ENCODE results near the gene DENND1A. TPM values are rescaled to one million over a fixed set of nuclear protein-coding genes. Genes with fewer than 3 reads are reported as not detected.

Gene DENND1A
- total and polyA plus RNA-seq, 7 donors, result 12.8 to 33.2 (median 19.2) TPM

GRCh38 chr9:123445981-123446610 is 483.8 kb downstream of the DENND1A start:
- Histone ChIP-seq H3K4me1 (no peaks in the 10 kb centered on the region), H3K27ac (no peak overlapping the region), H3K27me3 (no peaks in the 10 kb centered on the region), H3K9me3 (no peaks in the 10 kb centered on the region), H3K36me3 (peaks cover 0 to 8% (median 2%) of the 10 kb centered on the region in 4 donors), H3K4me3 (no peak overlapping the region)
- DNase-seq, result no peak
- no peak for TF ChIP-seq EP300 (IDR thresholded peaks at IDR 0.05)
- TF ChIP-seq, protein P1, sequence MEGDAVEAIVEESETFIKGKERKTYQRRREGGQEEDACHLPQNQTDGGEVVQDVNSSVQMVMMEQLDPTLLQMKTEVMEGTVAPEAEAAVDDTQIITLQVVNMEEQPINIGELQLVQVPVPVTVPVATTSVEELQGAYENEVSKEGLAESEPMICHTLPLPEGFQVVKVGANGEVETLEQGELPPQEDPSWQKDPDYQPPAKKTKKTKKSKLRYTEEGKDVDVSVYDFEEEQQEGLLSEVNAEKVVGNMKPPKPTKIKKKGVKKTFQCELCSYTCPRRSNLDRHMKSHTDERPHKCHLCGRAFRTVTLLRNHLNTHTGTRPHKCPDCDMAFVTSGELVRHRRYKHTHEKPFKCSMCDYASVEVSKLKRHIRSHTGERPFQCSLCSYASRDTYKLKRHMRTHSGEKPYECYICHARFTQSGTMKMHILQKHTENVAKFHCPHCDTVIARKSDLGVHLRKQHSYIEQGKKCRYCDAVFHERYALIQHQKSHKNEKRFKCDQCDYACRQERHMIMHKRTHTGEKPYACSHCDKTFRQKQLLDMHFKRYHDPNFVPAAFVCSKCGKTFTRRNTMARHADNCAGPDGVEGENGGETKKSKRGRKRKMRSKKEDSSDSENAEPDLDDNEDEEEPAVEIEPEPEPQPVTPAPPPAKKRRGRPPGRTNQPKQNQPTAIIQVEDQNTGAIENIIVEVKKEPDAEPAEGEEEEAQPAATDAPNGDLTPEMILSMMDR (IDR thresholded peaks at IDR 0.05), result no peak
- TF ChIP-seq POLR2A (IDR thresholded peaks at IDR 0.05), result no peak
- TF ChIP-seq POLR2AphosphoS5 (IDR thresholded peaks at IDR 0.05), result no peak
- 94 to 95% methylated on average over 10 of the region's 10 CpGs for WGBS, 2 donors
- intact Hi-C loops (cut with DNase I), result no loop called here

GRCh38 chr9:123445116-123445515 is 484.8 kb downstream of the DENND1A start:
- intact Hi-C loops (cut with DNase I), result no loop called here
- no peak for TF ChIP-seq POLR2A (IDR thresholded peaks at IDR 0.05)
- no peak for TF ChIP-seq POLR2AphosphoS5 (IDR thresholded peaks at IDR 0.05)
- TF ChIP-seq, protein P1 (IDR thresholded peaks at IDR 0.05), result no peak
- no peak for TF ChIP-seq EP300 (IDR thresholded peaks at IDR 0.05)
- 97 to 98% methylated on average over 7 of the region's 7 CpGs for WGBS, 2 donors

DNA sequence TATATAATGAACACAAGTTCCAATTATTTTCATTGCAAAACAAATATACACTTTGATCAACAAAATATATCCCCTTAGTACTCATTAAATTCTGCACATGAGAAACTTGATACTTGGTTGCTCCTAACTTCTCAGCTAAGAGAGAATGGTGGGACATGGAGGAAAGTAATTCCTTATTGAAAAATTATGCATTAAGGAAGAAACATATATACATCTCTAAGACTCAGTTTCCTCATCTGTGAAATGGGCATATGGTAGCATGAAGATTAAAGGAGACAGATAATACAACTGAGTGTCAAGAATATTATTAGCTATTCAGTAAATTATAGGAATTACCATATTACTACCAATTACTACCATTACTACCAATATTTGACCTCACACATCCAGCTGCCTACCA is 488.2 kb downstream of the DENND1A start:
- H3K27me3 ChIP-seq, result no peaks in the 10 kb centered on the region
- H3K36me3 ChIP-seq, result peaks cover 0 to 36% (median 1%) of the 10 kb centered on the region in 4 donors
- no peak overlapping the region for H3K4me3 ChIP-seq
- H3K27ac ChIP-seq, result no peak overlapping the region
- no peak for DNase-seq
- no peaks in the 10 kb centered on the region for H3K9me3 ChIP-seq
- intact Hi-C loops (cut with DNase I), result no loop called here
- H3K4me1 ChIP-seq, result no peaks in the 10 kb centered on the region
- TF ChIP-seq POLR2A (IDR thresholded peaks at IDR 0.05), result no peak
- TF ChIP-seq, protein P1 (IDR thresholded peaks at IDR 0.05), result no peak
- TF ChIP-seq POLR2AphosphoS5 (IDR thresholded peaks at IDR 0.05), result no peak
- TF ChIP-seq EP300 (IDR thresholded peaks at IDR 0.05), result no peak

More at GRCh38 chr9:123445116-123445515, 484.8 kb downstream of the DENND1A start:
- H3K27me3 ChIP-seq, result no peaks in the 10 kb centered on the region
- no peak overlapping the region for H3K27ac ChIP-seq
- no peak for DNase-seq
- H3K36me3 ChIP-seq, result peaks cover 0 to 4% (median 0%) of the 10 kb centered on the region in 4 donors
- no peaks in the 10 kb centered on the region for H3K9me3 ChIP-seq
- no peak overlapping the region for H3K4me3 ChIP-seq
- H3K4me1 ChIP-seq, result no peaks in the 10 kb centered on the region

DNA sequence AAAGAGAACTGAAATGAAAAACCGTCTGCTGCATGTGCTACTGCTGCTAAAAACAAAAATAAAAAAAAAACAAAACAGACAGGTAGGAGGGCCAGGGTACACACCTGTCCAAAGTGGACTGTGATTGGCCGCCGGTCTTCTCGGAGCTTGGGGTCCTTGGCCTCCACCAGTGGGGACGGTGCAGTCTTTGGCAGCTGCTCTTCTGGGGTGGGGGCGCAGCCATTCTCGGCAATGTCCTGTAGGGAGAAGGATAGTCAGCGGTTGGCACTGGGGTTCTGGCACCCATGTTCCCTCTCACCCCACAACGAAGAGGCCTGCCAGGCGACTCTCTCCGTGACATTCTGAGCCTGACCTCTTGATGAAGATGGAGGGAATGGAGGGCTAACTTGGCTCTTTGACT is 489.7 kb downstream of the DENND1A start:
- Histone ChIP-seq H3K36me3 (peaks cover 0 to 49% (median 3%) of the 10 kb centered on the region in 4 donors), H3K27me3 (no peaks in the 10 kb centered on the region), H3K4me3 (no peak overlapping the region), H3K9me3 (no peaks in the 10 kb centered on the region), H3K4me1 (no peaks in the 10 kb centered on the region), H3K27ac (no peak overlapping the region)
- 96 to 97% methylated on average over 11 of the region's 11 CpGs for WGBS, 2 donors
- DNase-seq, result no peak
- intact Hi-C loops (cut with DNase I), result no loop called here
- TF ChIP-seq, protein P1 (IDR thresholded peaks at IDR 0.05), result no peak
- no peak for TF ChIP-seq POLR2A (IDR thresholded peaks at IDR 0.05)
- TF ChIP-seq POLR2AphosphoS5 (IDR thresholded peaks at IDR 0.05), result no peak
- TF ChIP-seq EP300 (IDR thresholded peaks at IDR 0.05), result no peak

GRCh38 chr9:123438821-123439220 is 491.1 kb downstream of the DENND1A start:
- Histone ChIP-seq H3K36me3 (peaks cover 0 to 53% (median 3%) of the 10 kb centered on the region in 4 donors), H3K27me3 (no peaks in the 10 kb centered on the region), H3K4me3 (no peak overlapping the region), H3K27ac (no peak overlapping the region), H3K9me3 (no peaks in the 10 kb centered on the region), H3K4me1 (no peaks in the 10 kb centered on the region)
- intact Hi-C loops (cut with DNase I), result no loop called here
- 86 to 89% methylated on average over 4 of the region's 4 CpGs for WGBS, 2 donors
- no peak for DNase-seq
- TF ChIP-seq POLR2AphosphoS5 (IDR thresholded peaks at IDR 0.05), result no peak
- TF ChIP-seq POLR2A (IDR thresholded peaks at IDR 0.05), result no peak
- TF ChIP-seq, protein P1 (IDR thresholded peaks at IDR 0.05), result no peak
- TF ChIP-seq EP300 (IDR thresholded peaks at IDR 0.05), result no peak
